Breast epithelium (tissue), 3 donors: ENCODE measurements around the gene FAM227B. TPM values are rescaled to one million over a fixed set of nuclear protein-coding genes. Genes with fewer than 3 reads are reported as not detected.

Source experiments
- total RNA-seq, 3 donors: library from RNA; depleted of rRNA; stranded (reverse); fragments of >200 nt; gene quantifications; one replicate each; pipeline ENCODE4 v1.1.0, GENCODE V29; 2016

The FAM227B gene
- total RNA-seq, 3 donors from 2014 or later, result 1.3 to 13.0 (median 4.9) TPM

Other genes starting within 250 kb of the FAM227B start
- gene FGF7, start 197.6 kb downstream of the FAM227B start, total RNA-seq, result 100 to 1,000 TPM in 1 of 3 donors, 10 to 100 TPM in 2; 33.7 to 178 (median 42.9) TPM
- 10 to 100 TPM; 21.6 to 35.4 (median 33.8) TPM for gene DTWD1, start 230 bp upstream of the FAM227B start, total RNA-seq